ENCODE data around the gene SLC6A18.

SLC6A18 gene, protein sequence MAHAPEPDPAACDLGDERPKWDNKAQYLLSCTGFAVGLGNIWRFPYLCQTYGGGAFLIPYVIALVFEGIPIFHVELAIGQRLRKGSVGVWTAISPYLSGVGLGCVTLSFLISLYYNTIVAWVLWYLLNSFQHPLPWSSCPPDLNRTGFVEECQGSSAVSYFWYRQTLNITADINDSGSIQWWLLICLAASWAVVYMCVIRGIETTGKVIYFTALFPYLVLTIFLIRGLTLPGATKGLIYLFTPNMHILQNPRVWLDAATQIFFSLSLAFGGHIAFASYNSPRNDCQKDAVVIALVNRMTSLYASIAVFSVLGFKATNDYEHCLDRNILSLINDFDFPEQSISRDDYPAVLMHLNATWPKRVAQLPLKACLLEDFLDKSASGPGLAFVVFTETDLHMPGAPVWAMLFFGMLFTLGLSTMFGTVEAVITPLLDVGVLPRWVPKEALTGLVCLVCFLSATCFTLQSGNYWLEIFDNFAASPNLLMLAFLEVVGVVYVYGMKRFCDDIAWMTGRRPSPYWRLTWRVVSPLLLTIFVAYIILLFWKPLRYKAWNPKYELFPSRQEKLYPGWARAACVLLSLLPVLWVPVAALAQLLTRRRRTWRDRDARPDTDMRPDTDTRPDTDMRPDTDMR

GRCh38 chr5:1225081-1225480, at the start of gene SLC6A18:
SLC6A18 (plus strand) TSS chr5:1225381; CDS start chr5:1225478, 97 bp downstream.
- DNase-seq = no peak

- DNase-seq = no peak
Measured at GRCh38 chr5:1175801-1176472, 49.2 kb upstream of the SLC6A18 start.

DNA sequence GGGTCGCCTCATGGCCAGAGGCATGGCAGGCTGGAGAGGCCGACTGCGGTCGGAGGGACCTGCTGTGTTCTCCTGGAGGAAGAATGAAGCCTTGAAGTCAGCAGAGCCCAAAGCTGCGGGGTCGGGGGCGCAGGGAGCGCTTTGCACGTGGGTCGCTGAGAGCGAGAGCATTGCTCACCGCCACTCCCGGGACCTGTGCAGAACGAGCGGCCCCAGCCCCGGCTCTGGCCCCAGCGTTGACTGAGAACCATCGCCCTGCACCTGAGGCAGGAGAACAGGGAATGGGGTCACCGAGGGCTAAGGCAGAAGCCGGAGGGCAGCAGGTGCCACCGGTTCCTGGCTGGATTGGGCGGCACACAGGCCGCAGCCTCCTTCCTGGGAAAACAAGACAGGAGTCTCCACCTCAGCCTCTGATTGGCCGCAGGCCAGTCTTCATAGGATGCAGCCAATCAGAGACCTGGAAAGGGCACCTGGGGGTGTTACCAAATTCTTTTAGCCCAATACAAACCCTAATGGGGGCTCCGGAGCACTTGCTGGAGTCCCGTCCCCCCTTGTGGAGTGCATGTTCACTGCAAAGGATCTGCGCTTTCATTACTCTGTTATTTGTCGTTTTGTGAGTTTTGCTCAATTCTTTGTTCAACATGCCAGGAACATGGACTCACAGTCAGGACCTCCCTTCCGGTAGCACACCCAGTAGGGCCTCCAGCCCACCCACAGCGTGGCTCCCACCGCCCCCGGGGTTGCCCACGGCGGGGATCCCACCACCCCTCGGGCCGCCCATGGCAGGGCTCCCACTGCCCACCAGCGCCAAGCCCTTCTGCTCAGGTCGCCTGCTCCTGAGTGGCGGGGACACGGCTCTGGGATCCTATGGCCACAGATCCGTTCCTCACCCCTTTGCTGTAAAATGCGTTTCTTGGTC, 48.4 kb upstream of the SLC6A18 start:
- DNase-seq = no peak

DNA sequence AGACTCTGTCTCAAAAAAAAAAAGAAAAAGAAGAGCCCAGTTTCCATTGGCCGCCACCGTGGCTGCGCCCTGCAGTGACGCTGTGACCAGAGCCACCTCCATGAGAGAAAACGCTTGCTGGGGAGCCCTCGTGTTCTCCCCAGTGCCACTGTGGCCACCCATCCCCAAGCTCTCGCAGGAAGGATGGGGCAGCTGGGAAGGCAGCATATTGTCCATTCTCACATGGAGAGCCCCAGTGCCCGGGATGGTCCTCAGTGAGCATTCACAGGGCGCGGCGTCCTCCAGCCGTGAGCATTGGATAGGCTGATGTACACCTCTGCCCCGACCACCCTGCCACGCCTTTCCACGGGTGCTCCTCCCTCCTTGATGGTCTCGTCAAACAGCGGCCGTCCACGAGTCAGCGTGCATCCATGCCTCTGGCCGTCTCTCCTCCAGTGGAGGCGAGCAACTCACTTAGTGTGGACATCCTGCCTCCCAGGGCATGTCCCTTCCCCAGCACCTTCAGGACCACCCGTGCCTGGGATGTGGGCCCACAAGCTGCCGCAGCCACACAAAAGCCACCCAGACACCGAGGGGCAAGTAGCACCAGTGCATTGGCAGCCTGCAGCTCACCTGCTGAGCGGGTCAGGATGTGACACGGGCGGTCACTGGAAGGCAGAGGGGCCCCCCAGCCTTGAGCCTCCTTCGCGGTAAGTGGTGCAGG, 47.2 kb upstream of the SLC6A18 start:
- DNase-seq = no peak

- no peak for DNase-seq
Measured at GRCh38 chr5:1178529-1179382, 46.4 kb upstream of the SLC6A18 start.

DNA sequence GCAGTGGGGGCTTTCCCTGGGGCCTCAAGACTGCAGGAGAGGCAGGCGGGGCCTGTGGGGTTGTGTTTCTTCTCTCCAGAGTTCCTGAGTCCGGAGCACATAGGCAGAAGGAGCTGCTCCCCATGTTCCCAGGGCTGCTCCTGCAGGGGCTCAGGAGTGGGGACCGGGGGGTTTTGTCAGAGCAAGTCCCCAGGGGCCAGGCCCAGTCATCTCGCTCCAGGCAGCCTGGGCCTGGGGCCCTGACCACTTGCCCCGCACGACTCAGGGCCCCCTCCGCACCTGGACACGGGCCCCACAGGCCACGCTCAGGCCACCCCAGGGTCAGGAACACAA, 45.8 kb upstream of the SLC6A18 start:
- no peak for DNase-seq

DNA sequence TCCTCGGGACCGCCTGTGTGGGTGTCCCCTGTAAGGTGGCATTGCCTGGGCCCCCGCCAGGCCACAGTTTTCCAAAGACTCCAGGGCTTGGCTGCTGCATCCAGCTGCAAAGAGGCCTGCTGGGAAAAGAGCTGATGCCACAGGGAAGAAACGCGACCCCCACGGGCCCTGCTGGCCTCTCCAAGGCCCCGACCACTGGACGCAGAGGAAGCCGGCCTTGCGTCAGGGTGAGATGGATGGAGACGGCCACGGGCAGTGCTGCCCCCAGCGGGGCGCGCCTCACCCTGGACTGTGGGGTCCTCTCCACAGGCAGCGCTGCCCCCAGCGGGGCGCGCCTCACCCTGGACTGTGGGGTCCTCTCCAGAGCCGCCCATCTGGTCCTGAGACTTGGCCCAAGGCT, 45.1 kb upstream of the SLC6A18 start:
- DNase-seq = no peak

- DNase-seq = no peak
Measured at GRCh38 chr5:1180841-1181271, 44.3 kb upstream of the SLC6A18 start.

GRCh38 chr5:1181451-1182359, 43.5 kb upstream of the SLC6A18 start:
- DNase-seq = no peak

- no peak for DNase-seq
Measured at GRCh38 chr5:1182360-1182632, 42.9 kb upstream of the SLC6A18 start.

GRCh38 chr5:1182633-1183423, 42.4 kb upstream of the SLC6A18 start:
- no peak for DNase-seq

GRCh38 chr5:1183424-1184162, 41.6 kb upstream of the SLC6A18 start:
- DNase-seq = no peak

DNA sequence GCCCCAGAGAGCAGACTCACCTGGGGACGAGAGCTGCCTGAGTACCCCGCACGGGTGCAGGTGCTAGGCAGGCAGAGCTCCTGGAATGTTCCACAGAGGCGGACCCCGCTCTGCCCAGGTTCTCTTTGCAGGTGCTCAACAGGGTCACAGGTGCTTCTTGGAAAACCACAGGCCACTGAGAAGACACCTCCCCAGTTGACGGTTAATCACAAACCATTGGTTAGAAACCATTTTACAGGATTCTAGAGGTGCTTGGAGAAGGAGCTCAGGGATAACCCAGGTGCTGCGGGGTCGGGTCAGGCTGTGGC, 41.1 kb upstream of the SLC6A18 start:
- DNase-seq = no peak

DNA sequence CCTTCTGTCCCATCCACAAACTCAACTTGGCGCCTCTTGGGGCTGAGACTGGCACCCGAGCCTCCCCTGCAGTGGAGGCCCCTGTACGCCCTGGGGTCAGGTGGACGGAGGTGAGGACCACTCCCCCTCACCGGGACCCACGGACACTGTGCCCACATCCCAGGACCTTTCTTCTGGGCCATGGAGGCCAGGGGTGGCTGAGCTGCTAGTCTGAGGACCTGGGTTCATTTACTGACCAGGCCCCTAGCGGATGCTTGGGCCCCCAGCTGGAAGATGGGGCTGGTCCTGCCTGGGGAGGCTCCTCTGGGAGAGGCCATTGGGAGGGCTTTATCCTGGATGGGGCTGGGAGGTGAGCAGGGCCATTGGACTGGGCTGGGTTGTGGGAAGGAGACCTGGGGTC, 40.7 kb upstream of the SLC6A18 start:
- DNase-seq = no peak

GRCh38 chr5:1185038-1185627, 40.0 kb upstream of the SLC6A18 start:
- no peak for DNase-seq

DNA sequence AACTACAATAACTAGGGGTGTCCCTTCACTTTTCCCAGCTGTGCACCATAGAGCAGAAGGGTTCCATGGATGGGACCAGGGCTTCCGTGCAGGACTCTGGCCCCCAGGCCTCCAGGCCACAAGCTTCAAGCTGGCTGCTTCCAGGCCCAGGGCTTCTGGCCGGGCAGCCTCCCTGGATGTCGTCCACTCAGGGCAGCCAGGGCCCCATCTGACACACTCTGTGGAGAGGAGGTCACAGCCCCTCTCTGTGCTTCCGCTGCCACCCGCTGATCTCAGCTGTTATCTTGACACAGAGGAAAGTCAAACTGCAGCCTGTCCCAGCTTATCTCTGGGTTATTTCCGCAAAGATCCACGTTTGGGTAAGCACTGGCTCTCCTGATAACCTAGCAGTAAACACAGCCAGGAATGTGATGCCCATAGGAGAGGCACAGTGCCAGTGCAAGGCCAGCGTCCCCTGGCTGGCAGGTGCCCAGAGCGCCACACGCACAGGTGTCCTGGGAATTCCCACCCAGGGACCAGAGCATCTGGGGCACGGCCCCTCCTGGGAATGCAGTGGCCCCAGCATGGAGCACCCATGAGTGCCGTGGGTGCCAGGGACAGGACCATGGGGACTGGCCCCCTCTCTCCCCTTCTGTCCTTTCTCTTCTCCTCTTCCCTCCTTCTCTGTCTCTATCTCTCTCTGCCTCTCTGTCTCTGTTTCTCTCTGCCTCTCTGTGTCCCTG, 39.4 kb upstream of the SLC6A18 start:
- DNase-seq = no peak

GRCh38 chr5:1186351-1187233, 38.6 kb upstream of the SLC6A18 start:
- no peak for DNase-seq
